Left kidney (tissue), 2 donors: ENCODE results near the gene SMPD3. TPM values are rescaled to one million over a fixed set of nuclear protein-coding genes. Genes with fewer than 3 reads are reported as not detected.

Source experiments
- DNase-seq: peaks from one replicate; pipeline ENCODE4 v3.0.0-alpha.2; 2013
- polyA plus RNA-seq: library from polyadenylated mRNA; unstranded; fragments of 120-200 nt; gene quantifications from one replicate; pipeline ENCODE4 v1.2.1, GENCODE V29; 2013; ENCODE audit not compliant: insufficient read length

The SMPD3 gene
- polyA plus RNA-seq, 1 donor: 1.3 TPM

- DNase-seq: no peak
These were observed 91.4 kb downstream of the SMPD3 start for GRCh38 chr16:68356919-68357286.

- DNase-seq: no peak
These were observed 91.9 kb downstream of the SMPD3 start for GRCh38 chr16:68356249-68356918.

- no peak for DNase-seq
These were observed 92.7 kb downstream of the SMPD3 start for GRCh38 chr16:68355447-68356248.

- DNase-seq: no peak
These were observed 93.5 kb downstream of the SMPD3 start for GRCh38 chr16:68354816-68355215.

- no peak for DNase-seq
These were observed 94.9 kb downstream of the SMPD3 start for GRCh38 chr16:68353366-68353765.

GRCh38 chr16:68351991-68352431 lies 96.3 kb downstream of the SMPD3 start:
- no peak for DNase-seq

- no peak for DNase-seq
These were observed 96.8 kb downstream of the SMPD3 start for GRCh38 chr16:68351463-68351862.

GRCh38 chr16:68350813-68351350 lies 97.4 kb downstream of the SMPD3 start:
- no peak for DNase-seq

GRCh38 chr16:68349838-68350410 lies 98.4 kb downstream of the SMPD3 start:
- DNase-seq: no peak

- DNase-seq: no peak
These were observed 99.5 kb downstream of the SMPD3 start for GRCh38 chr16:68348639-68349445.

- DNase-seq: no peak
These were observed 100.7 kb downstream of the SMPD3 start for GRCh38 chr16:68347605-68348004.

- no peak for DNase-seq
These were observed 101.3 kb downstream of the SMPD3 start for GRCh38 chr16:68346892-68347480.

- no peak for DNase-seq
These were observed 102.2 kb downstream of the SMPD3 start for GRCh38 chr16:68345958-68346635.

GRCh38 chr16:68345351-68345810 lies 102.9 kb downstream of the SMPD3 start:
- DNase-seq: no peak

GRCh38 chr16:68344252-68344651 lies 104.1 kb downstream of the SMPD3 start:
- no peak for DNase-seq

GRCh38 chr16:68343137-68343536 lies 105.2 kb downstream of the SMPD3 start:
- DNase-seq: no peak

GRCh38 chr16:68342620-68343019 lies 105.7 kb downstream of the SMPD3 start:
- DNase-seq: no peak

- DNase-seq: no peak
These were observed 109.1 kb downstream of the SMPD3 start for GRCh38 chr16:68339214-68339613.

GRCh38 chr16:68338326-68339119 lies 109.8 kb downstream of the SMPD3 start:
- DNase-seq: no peak

GRCh38 chr16:68335175-68335574 lies 113.1 kb downstream of the SMPD3 start:
- DNase-seq: no peak
